HG03432 (cell line): ENCODE data around the gene ALPK1.
"Not testable (repeated sequence)": the region's sequence is repeated elsewhere in the genome, so short reads cannot be mapped to it uniquely, and the experiment has no call there.

Experiments used
- ATAC-seq: cut with Tn5 transposase; IDR thresholded peaks from one replicate; pipeline ENCODE4 v1.9.1; 2021; ENCODE audit warnings: mild to moderate bottlenecking, moderate library complexity; ENCODE audit not compliant: unreplicated experiment

ALPK1 gene

GRCh38 chr4:112296949-112297880 is at the start of gene ALPK1:
Gene ALPK1, plus strand, starts transcription at chr4:112297369.
- ATAC-seq: peak; percentile 95

- no peak for ATAC-seq
Observed at GRCh38 chr4:112251019-112251643, 46.0 kb upstream of the ALPK1 start.

- ATAC-seq: no peak
Observed at GRCh38 chr4:112252234-112252633, 44.9 kb upstream of the ALPK1 start.

GRCh38 chr4:112253382-112254000 is 43.7 kb upstream of the ALPK1 start:
- peak; percentile 87 for ATAC-seq

- ATAC-seq: no peak
Observed at GRCh38 chr4:112257098-112257497, 40.1 kb upstream of the ALPK1 start.

GRCh38 chr4:112266823-112267222 is 30.3 kb upstream of the ALPK1 start:
- ATAC-seq: no peak

GRCh38 chr4:112270051-112270450 is 27.1 kb upstream of the ALPK1 start:
- no peak for ATAC-seq

GRCh38 chr4:112270640-112271421 is 26.3 kb upstream of the ALPK1 start:
- ATAC-seq: no peak

- ATAC-seq: no peak
Observed at GRCh38 chr4:112272292-112272691, 24.9 kb upstream of the ALPK1 start.

- no peak for ATAC-seq
Observed at GRCh38 chr4:112274959-112275358, 22.2 kb upstream of the ALPK1 start.

- no peak for ATAC-seq
Observed at GRCh38 chr4:112276113-112276512, 21.1 kb upstream of the ALPK1 start.

GRCh38 chr4:112277220-112277619 is 19.9 kb upstream of the ALPK1 start:
- no peak for ATAC-seq

- no peak for ATAC-seq
Observed at GRCh38 chr4:112277705-112278448, 19.3 kb upstream of the ALPK1 start.

- ATAC-seq: peak; percentile 75
Observed at GRCh38 chr4:112279025-112279881, 17.9 kb upstream of the ALPK1 start.

GRCh38 chr4:112279882-112280315 is 17.3 kb upstream of the ALPK1 start:
- peak; percentile 25 for ATAC-seq

GRCh38 chr4:112280386-112281056 is 16.6 kb upstream of the ALPK1 start:
- no peak for ATAC-seq

- ATAC-seq: not testable (repeated sequence)
Observed at GRCh38 chr4:112281895-112282398, 15.2 kb upstream of the ALPK1 start.

- no peak for ATAC-seq
Observed at GRCh38 chr4:112282860-112283667, 14.1 kb upstream of the ALPK1 start.
